Liver (tissue), 9 donors: ENCODE results near the gene SUMO2. TPM values are rescaled to one million over a fixed set of nuclear protein-coding genes. Genes with fewer than 3 reads are reported as not detected.
"Not testable (repeated sequence)": the region's sequence is repeated elsewhere in the genome, so short reads cannot be mapped to it uniquely, and the experiment has no call there.

Experiments used
- DNase-seq: peaks from one replicate; pipeline ENCODE4 v3.0.0-alpha.2; 2017; ENCODE audit warnings: low spot score
- H3K27ac ChIP-seq, 2 donors: one replicate each; pipeline ENCODE4 v1.7.0; 2013; ENCODE audit warnings: inconsistent platforms in 2 of 2, low read length in 2 of 2, control low read depth in 1 of 2, low read depth in 1 of 2, mild to moderate bottlenecking in 1 of 2
- H3K27me3 ChIP-seq, 4 donors: one replicate each; pipeline versions ENCODE4 v1.6.1 to v1.7.0; 2013; ENCODE audit warnings: low read length in 3 of 4, inconsistent platforms in 1 of 4, mild to moderate bottlenecking in 1 of 4, moderate library complexity in 1 of 4; ENCODE audit not compliant: control insufficient read depth in 4 of 4, insufficient read depth in 4 of 4
- H3K36me3 ChIP-seq, 4 donors: one replicate each; pipeline versions ENCODE4 v1.6.1 to v1.7.0; 2013; ENCODE audit warnings: low read length in 3 of 4, mild to moderate bottlenecking in 3 of 4, low read depth in 1 of 4, moderate library complexity in 1 of 4; ENCODE audit not compliant: control insufficient read depth in 4 of 4, insufficient read depth in 3 of 4
- H3K4me1 ChIP-seq, 4 donors: one replicate each; pipeline versions ENCODE4 v1.6.1 to v1.7.0; 2013; ENCODE audit warnings: low read length in 3 of 4, mild to moderate bottlenecking in 3 of 4, moderate library complexity in 1 of 4; ENCODE audit not compliant: control insufficient read depth in 4 of 4, insufficient read depth in 4 of 4
- H3K4me3 ChIP-seq, 3 donors: one replicate each; pipeline versions ENCODE4 v1.6.1 to v1.7.0; 2013; ENCODE audit warnings: low read length in 3 of 3, control low read depth in 1 of 3, low read depth in 1 of 3, mild to moderate bottlenecking in 1 of 3
- H3K9ac ChIP-seq, 2 donors: one replicate each; pipeline ENCODE4 v1.7.0; 2013; ENCODE audit warnings: low read length in 2 of 2, mild to moderate bottlenecking in 2 of 2, moderate library complexity in 2 of 2, control low read depth in 1 of 2, low read depth in 1 of 2
- H3K9me3 ChIP-seq, 4 donors: one replicate each; pipeline versions ENCODE4 v1.6.1 to v1.7.0; 2013; ENCODE audit warnings: low read length in 3 of 4; ENCODE audit not compliant: control insufficient read depth in 4 of 4
- ATF3 ChIP-seq: IDR thresholded peaks from 2 replicates; pipeline ENCODE4 v1.6.1; 2016; ENCODE audit warnings: antibody characterized with exemption
- CTCF ChIP-seq: fragments of 150-350 bp; IDR thresholded peaks from 2 replicates; pipeline ENCODE4 v1.5.1; 2017; ENCODE audit warnings: improper control_type of control experiment, low read depth, low read length; ENCODE audit not compliant: missing input control
- FOXA1 ChIP-seq: IDR thresholded peaks from 2 replicates; pipeline ENCODE4 v1.6.1; 2016; ENCODE audit warnings: antibody characterized with exemption
- GABPA ChIP-seq, 2 donors: IDR thresholded peaks in 1 of 2; conservative IDR thresholded peaks in 1 of 2; 2 replicates each; pipeline ENCODE4 v1.6.1; 2016; ENCODE audit warnings: antibody characterized with exemption in 2 of 2, mild to moderate bottlenecking in 1 of 2, moderate library complexity in 1 of 2
- HNF4A ChIP-seq, 2 donors: conservative IDR thresholded peaks; 2 replicates each; pipeline ENCODE4 v1.6.1; 2016; ENCODE audit warnings: antibody characterized with exemption in 2 of 2, mild to moderate bottlenecking in 2 of 2
- HNF4G ChIP-seq: IDR thresholded peaks from 2 replicates; pipeline ENCODE4 v1.6.1; 2016; ENCODE audit warnings: antibody characterized with exemption
- JUND ChIP-seq, 2 donors: IDR thresholded peaks; 2 replicates each; pipeline ENCODE4 v1.6.1; 2016; ENCODE audit warnings: antibody characterized with exemption in 2 of 2
- MAX ChIP-seq: IDR thresholded peaks from 2 replicates; pipeline ENCODE4 v1.6.1; 2016; ENCODE audit warnings: antibody characterized with exemption
- NR2F2 ChIP-seq: IDR thresholded peaks from 2 replicates; pipeline ENCODE4 v1.6.1; 2016; ENCODE audit warnings: antibody characterized with exemption
- RAD21 ChIP-seq, 2 donors: IDR thresholded peaks; 2 replicates each; pipeline ENCODE4 v1.6.1; 2016; ENCODE audit warnings: antibody characterized with exemption in 2 of 2, mild to moderate bottlenecking in 2 of 2
- RXRA ChIP-seq, 2 donors: IDR thresholded peaks; 2 replicates each; pipeline ENCODE4 v1.6.1; 2017 to 2018; ENCODE audit warnings: antibody characterized with exemption in 2 of 2, mild to moderate bottlenecking in 1 of 2
- SP1 ChIP-seq: IDR thresholded peaks from 2 replicates; pipeline ENCODE4 v1.6.1; 2018; ENCODE audit warnings: antibody characterized with exemption, mild to moderate bottlenecking
- YY1 ChIP-seq: IDR thresholded peaks from 2 replicates; pipeline ENCODE4 v1.6.1; 2016; ENCODE audit warnings: antibody characterized with exemption, mild to moderate bottlenecking
- ZBTB33 ChIP-seq: IDR thresholded peaks from 2 replicates; pipeline ENCODE4 v1.6.1; 2016; ENCODE audit warnings: antibody characterized with exemption
- WGBS: extraction: QIAGEN DNeasy Blood & Tissue Kit; methylation state at CpG from one replicate; pipeline ENCODE4 v1.1.7; 2013; 5-methylcytosine and 5-hydroxymethylcytosine counted together
- polyA plus RNA-seq, 2 donors: library from polyadenylated mRNA; stranded (reverse) in 1 of 2; unstranded in 1 of 2; fragments of 200-250 nt in 1 of 2; fragments of >200 nt in 1 of 2; fragmentation: Nextera tagmentation in 1 of 2; extraction: Ambion mirVana in 1 of 2; gene quantifications; one replicate each; pipeline versions ENCODE4 v1.2.1 to v1.2.3, GENCODE V29; 2013 to 2015
- total RNA-seq, 2 donors: library from RNA; depleted of rRNA; stranded (reverse); fragments of >200 nt; gene quantifications; one replicate each; pipeline ENCODE4 v1.2.3, GENCODE V29; 2014
- donor health status: healthy.
- donor health status: healthy.
- donor health status: healthy.
- donor health status: healthy.
- donor health status: healthy.

The SUMO2 gene
- total and polyA plus RNA-seq, 4 donors = 20.9 to 160 (median 50.5) TPM

- TF ChIP-seq GABPA (IDR thresholded peaks at IDR 0.05 in 1 of 2, conservative IDR thresholded peaks at IDR 0.05 in 1 of 2) (no peak), SP1 (no peak), HNF4A (conservative IDR thresholded peaks at IDR 0.05) (no peak), RAD21 (IDR thresholded peaks at IDR 0.05) (no peak)
Measured at GRCh38 chr17:75129576-75129975, 53.2 kb downstream of the SUMO2 start (continued).

GRCh38 chr17:75128694-75129505 is 53.9 kb downstream of the SUMO2 start:
- Histone ChIP-seq H3K9me3 (no peaks in the 10 kb centered on the region), H3K27me3 (no peaks in the 10 kb centered on the region), H3K4me3 (no peak overlapping the region), H3K27ac (no peak overlapping the region), H3K9ac (no peak overlapping the region), H3K36me3 (peaks cover 0 to 12% (median 4%) of the 10 kb centered on the region in 4 donors), H3K4me1 (peaks cover 0 to 5% (median 2%) of the 10 kb centered on the region in 4 donors)
- no peak for DNase-seq
- WGBS = 93% methylated on average over 33 of the region's 33 CpGs
- no peak for TF ChIP-seq RXRA (IDR thresholded peaks at IDR 0.05)
- TF ChIP-seq NR2F2 = no peak
- TF ChIP-seq ATF3 = no peak
- TF ChIP-seq HNF4A (conservative IDR thresholded peaks at IDR 0.05) = no peak
- TF ChIP-seq MAX = no peak
- TF ChIP-seq GABPA (IDR thresholded peaks at IDR 0.05 in 1 of 2, conservative IDR thresholded peaks at IDR 0.05 in 1 of 2) = no peak
- no peak for TF ChIP-seq HNF4G
- no peak for TF ChIP-seq ZBTB33
- TF ChIP-seq CTCF = no peak
- no peak for TF ChIP-seq YY1
- no peak for TF ChIP-seq FOXA1
- TF ChIP-seq JUND (IDR thresholded peaks at IDR 0.05) = no peak
- TF ChIP-seq SP1 = no peak

GRCh38 chr17:75127936-75128335 is 54.8 kb downstream of the SUMO2 start:
- DNase-seq, H3K27me3 ChIP-seq, H3K27ac ChIP-seq, H3K9me3 ChIP-seq, H3K4me1 ChIP-seq, H3K4me3 ChIP-seq, H3K9ac ChIP-seq: not testable (repeated sequence)
- H3K36me3 ChIP-seq = peaks cover 0 to 12% (median 4%) of the 10 kb centered on the region in 4 donors
- WGBS = 84% methylated on average over 5 of the region's 5 CpGs
